ENCODE measurements around the gene PRPSAP2.

GRCh38 chr17:18862011-18862410 lies 4.1 kb downstream of the PRPSAP2 start:
- no peak for TF ChIP-seq CTCF (IDR thresholded peaks at IDR 0.05)
- no peak for TF ChIP-seq EZH2phosphoT487 (IDR thresholded peaks at IDR 0.05)
- TF ChIP-seq EZH2 (IDR thresholded peaks at IDR 0.05), result no peak

Measured in neural progenitor cell (in vitro differentiated cells).